GM23248 (cell line): ENCODE results near the gene GLCCI1.

Experiments used
- EZH2 ChIP-seq: fragments of 200-600 bp; sonication (generic); IDR thresholded peaks from 2 replicates; pipeline ENCODE4 v1.6.1; 2018; ENCODE audit warnings: antibody characterized with exemption, mild to moderate bottlenecking; ENCODE audit not compliant: insufficient read depth, poor library complexity, severe bottlenecking
- EZH2phosphoT487 ChIP-seq: fragments of 200-600 bp; sonication (generic); IDR thresholded peaks from 2 replicates; pipeline ENCODE4 v1.6.1; 2018; ENCODE audit warnings: antibody characterized with exemption, moderate library complexity, mild to moderate bottlenecking, low read depth; ENCODE audit not compliant: insufficient read depth

DNA sequence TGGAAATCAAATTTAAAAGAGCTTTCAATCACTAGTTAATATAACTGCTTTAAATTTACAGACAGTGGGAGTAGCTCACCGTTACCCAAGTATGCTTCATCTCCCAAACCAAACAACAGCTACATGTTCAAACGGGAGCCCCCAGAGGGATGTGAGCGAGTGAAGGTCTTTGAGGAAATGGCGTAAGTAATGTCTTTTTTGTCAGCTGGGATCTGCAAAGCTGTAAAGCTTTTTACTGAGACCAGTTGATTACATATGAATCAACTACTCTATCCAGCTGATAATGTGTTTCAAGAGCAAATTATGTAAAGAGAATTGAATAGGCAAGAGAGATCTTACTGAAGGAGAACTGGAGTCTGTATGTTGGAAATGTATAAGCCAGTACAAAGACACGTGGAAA, 116.2 kb downstream of the GLCCI1 start:
- TF ChIP-seq EZH2phosphoT487 = no peak
- TF ChIP-seq EZH2 = no peak
